AG04449 (cell line): ENCODE measurements around the gene LPAR3.

Source experiments
- CTCF ChIA-PET: fragments of 350-600 bp; formaldehyde crosslinking; extraction: SDS; loops from one replicate; lab custom pipeline; 2021; ENCODE audit warnings: antibody characterized with exemption; lab: Yijun Ruan, JAX
- POLR2A ChIA-PET: fragments of 400-600, 350-600 bp; formaldehyde crosslinking; extraction: SDS; loops from one replicate; lab custom pipeline; 2020; ENCODE audit warnings: antibody characterized with exemption, inconsistent platforms; lab: Yijun Ruan, JAX
- DNase-seq: peaks from one replicate; pipeline ENCODE4 v3.0.0-alpha.2; 2010; ENCODE audit warnings: low read depth, low spot score
- H3K4me3 ChIP-seq: 2 replicates; pipeline ENCODE4 v1.5.1; 2011; ENCODE audit warnings: low read depth, mild to moderate bottlenecking, control low read depth, low read length
- TF ChIP-seq, protein P1 (sequence below): IDR thresholded peaks from one replicate; pipeline ENCODE4 v1.5.1; 2011; ENCODE audit warnings: mild to moderate bottlenecking, moderate library complexity, low read length, control low read depth, inconsistent platforms; ENCODE audit not compliant: insufficient read depth; ENCODE audit errors: missing control alignments

Gene LPAR3

GRCh38 chr1:84936116-84936810, 43.3 kb upstream of the LPAR3 start:
- ChIA-PET POLR2A (interaction anchor here (0.5 kb wide), 1 partner anchor 183 kb away, joined by 3 read pairs; no protein-coding TSS in a partner anchor), CTCF (interaction anchor here (0.5 to 8.2 kb wide), 29 partner anchors 8 to 499 kb away, joined by 3 to 118 read pairs (median 4); no protein-coding TSS in a partner anchor)
- TF ChIP-seq, protein P1, sequence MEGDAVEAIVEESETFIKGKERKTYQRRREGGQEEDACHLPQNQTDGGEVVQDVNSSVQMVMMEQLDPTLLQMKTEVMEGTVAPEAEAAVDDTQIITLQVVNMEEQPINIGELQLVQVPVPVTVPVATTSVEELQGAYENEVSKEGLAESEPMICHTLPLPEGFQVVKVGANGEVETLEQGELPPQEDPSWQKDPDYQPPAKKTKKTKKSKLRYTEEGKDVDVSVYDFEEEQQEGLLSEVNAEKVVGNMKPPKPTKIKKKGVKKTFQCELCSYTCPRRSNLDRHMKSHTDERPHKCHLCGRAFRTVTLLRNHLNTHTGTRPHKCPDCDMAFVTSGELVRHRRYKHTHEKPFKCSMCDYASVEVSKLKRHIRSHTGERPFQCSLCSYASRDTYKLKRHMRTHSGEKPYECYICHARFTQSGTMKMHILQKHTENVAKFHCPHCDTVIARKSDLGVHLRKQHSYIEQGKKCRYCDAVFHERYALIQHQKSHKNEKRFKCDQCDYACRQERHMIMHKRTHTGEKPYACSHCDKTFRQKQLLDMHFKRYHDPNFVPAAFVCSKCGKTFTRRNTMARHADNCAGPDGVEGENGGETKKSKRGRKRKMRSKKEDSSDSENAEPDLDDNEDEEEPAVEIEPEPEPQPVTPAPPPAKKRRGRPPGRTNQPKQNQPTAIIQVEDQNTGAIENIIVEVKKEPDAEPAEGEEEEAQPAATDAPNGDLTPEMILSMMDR = peak; percentile 85
- no peak overlapping the region for H3K4me3 ChIP-seq
- DNase-seq = no peak

- no peak for DNase-seq
- CTCF ChIA-PET = interaction anchor here (0.9 to 8.2 kb wide), 5 partner anchors 11 to 491 kb away, joined by 4 to 118 read pairs (median 58); no protein-coding TSS in a partner anchor
- TF ChIP-seq, protein P1 = no peak
- POLR2A ChIA-PET = no interaction called here
- H3K4me3 ChIP-seq = no peak overlapping the region
Measured at GRCh38 chr1:84933011-84933611, 40.1 kb upstream of the LPAR3 start.

DNA sequence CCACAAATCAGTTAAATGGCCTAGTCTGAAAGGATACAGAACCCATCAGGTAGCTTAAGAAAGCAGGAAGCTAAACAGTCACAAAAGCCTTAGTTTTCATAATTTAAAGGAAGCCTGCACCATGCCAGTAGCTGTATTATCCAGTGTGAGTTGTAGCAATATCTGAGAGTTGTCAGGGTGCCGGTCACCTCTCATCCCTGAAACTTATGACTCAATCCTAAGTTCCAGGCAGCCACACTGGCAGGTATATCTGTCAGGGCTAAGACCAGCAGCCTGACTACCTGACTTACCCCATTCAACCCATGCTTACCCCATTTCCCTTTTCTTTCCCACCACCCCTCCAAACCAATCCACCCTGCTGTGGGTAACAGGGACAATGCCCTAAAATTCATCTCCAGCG, 37.8 kb upstream of the LPAR3 start:
- TF ChIP-seq, protein P1 = no peak
- DNase-seq = no peak

GRCh38 chr1:84930329-84930728, 37.3 kb upstream of the LPAR3 start:
- no peak for DNase-seq
- H3K4me3 ChIP-seq = no peak overlapping the region
- POLR2A ChIA-PET = no interaction called here
- CTCF ChIA-PET = no interaction called here
- TF ChIP-seq, protein P1 = no peak

More for the DNA sequence above, 37.8 kb upstream of the LPAR3 start:
- ChIA-PET CTCF (interaction anchor here (8.2 kb wide), 1 partner anchor 155 kb away, joined by 118 read pairs; no protein-coding TSS in a partner anchor), POLR2A (no interaction called here)
- no peak overlapping the region for H3K4me3 ChIP-seq

GRCh38 chr1:84929581-84929980, 36.6 kb upstream of the LPAR3 start:
- no peak for DNase-seq
- POLR2A ChIA-PET = no interaction called here
- CTCF ChIA-PET = interaction anchor here (1.2 kb wide), 1 partner anchor 9 kb away, joined by 3 read pairs; no protein-coding TSS in a partner anchor
- TF ChIP-seq, protein P1 = no peak
- no peak overlapping the region for H3K4me3 ChIP-seq

- DNase-seq = no peak
- ChIA-PET POLR2A (no interaction called here), CTCF (interaction anchor here (1.2 to 2.0 kb wide), 3 partner anchors 9 to 16 kb away, joined by 3 to 6 read pairs (median 5); no protein-coding TSS in a partner anchor)
- no peak overlapping the region for H3K4me3 ChIP-seq
- TF ChIP-seq, protein P1 = no peak
Measured at GRCh38 chr1:84928979-84929378, 36.0 kb upstream of the LPAR3 start.
